Lower lobe of right lung (tissue), 2 donors: ENCODE data around the gene TBX18. TPM values are rescaled to one million over a fixed set of nuclear protein-coding genes. Genes with fewer than 3 reads are reported as not detected.

ENCODE experiments used
- ATAC-seq, 2 donors: fragments of 200-7000 bp; cut with Tn5 transposase; one replicate each; pipeline ENCODE4 v1.9.1; 2020 to 2022; ENCODE audit warnings: mild to moderate bottlenecking in 2 of 2, moderate library complexity in 2 of 2
- DNase-seq: peaks from one replicate; pipeline ENCODE4 v3.0.0-alpha.2; 2020
- H3K27ac ChIP-seq: fragments of 200-600 bp; one replicate; pipeline ENCODE4 v1.8.0; 2022
- H3K27me3 ChIP-seq: fragments of 200-600 bp; one replicate; pipeline ENCODE4 v1.8.0; 2022; ENCODE audit warnings: low read depth
- H3K36me3 ChIP-seq: fragments of 200-600 bp; one replicate; pipeline ENCODE4 v1.8.0; 2022; ENCODE audit warnings: mild to moderate bottlenecking
- H3K4me1 ChIP-seq: fragments of 200-600 bp; one replicate; pipeline ENCODE4 v1.8.0; 2022
- H3K4me3 ChIP-seq: fragments of 200-600 bp; one replicate; pipeline ENCODE4 v1.8.0; 2022; ENCODE audit warnings: mild to moderate bottlenecking
- H3K9me3 ChIP-seq: fragments of 200-600 bp; one replicate; pipeline ENCODE4 v1.8.0; 2022
- CTCF ChIP-seq: fragments of 200-600 bp; IDR thresholded peaks from one replicate; pipeline ENCODE4 v1.8.0; 2022; ENCODE audit warnings: antibody characterized with exemption, mild to moderate bottlenecking
- intact Hi-C: fragments of 100-400 bp; cut with DNase I; formaldehyde crosslinking; loops from one replicate; pipeline ENCODE4 v1.11.0; 2022
- total RNA-seq: library from RNA; stranded (reverse); fragmentation: NEBNext Ultra II Directional; extraction: Animal tissue kit (Norgen Biotek cat#: 25700); gene quantifications from one replicate; pipeline ENCODE4 v1.2.1, GENCODE V29; 2021
- donor health status: DM: no; HTN: yes; CAD: no; lungs with severe emphysema.

The TBX18 gene
- total RNA-seq, 1 donor from 2014 or later: 1.5 TPM

- no peak for TF ChIP-seq CTCF
- no peak overlapping the region for H3K27ac ChIP-seq
- H3K9me3 ChIP-seq: no peaks in the 10 kb centered on the region
- ATAC-seq (no peak), DNase-seq (no peak)
- intact Hi-C loops: no loop called here
- no peaks in the 10 kb centered on the region for H3K27me3 ChIP-seq
- H3K4me3 ChIP-seq: no peak overlapping the region
- H3K4me1 ChIP-seq: no peaks in the 10 kb centered on the region
- no peaks in the 10 kb centered on the region for H3K36me3 ChIP-seq
These were observed 116.0 kb downstream of the TBX18 start for GRCh38 chr6:84648444-84648843.

- TF ChIP-seq CTCF: no peak
- H3K27ac ChIP-seq: no peak overlapping the region
- DNase-seq: no peak
- no peaks in the 10 kb centered on the region for H3K27me3 ChIP-seq
- H3K4me1 ChIP-seq: no peaks in the 10 kb centered on the region
- H3K4me3 ChIP-seq: no peak overlapping the region
- ATAC-seq: no peak
- no peaks in the 10 kb centered on the region for H3K36me3 ChIP-seq
- intact Hi-C loops: no loop called here
- H3K9me3 ChIP-seq: no peaks in the 10 kb centered on the region
These were observed 118.7 kb downstream of the TBX18 start for GRCh38 chr6:84645563-84646266.

DNA sequence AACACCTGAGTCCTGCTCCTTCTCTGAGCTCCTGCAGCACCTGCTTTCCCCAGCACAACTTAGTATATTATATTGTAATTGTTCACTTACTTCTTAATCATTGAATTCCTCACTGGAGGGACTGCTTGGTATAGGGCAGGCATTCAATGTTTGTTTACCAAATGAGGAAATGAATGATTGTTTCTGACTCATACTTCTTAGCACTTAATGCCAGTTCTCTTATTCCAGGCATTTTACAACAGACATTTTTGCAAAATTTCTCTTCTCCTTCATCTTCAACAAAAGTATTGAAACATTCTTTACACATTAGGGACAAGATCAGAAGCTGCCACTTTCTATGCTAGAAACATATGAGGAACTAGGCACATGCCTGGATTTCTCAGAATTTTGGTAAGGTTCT, 119.4 kb downstream of the TBX18 start:
- H3K4me3 ChIP-seq: no peak overlapping the region
- H3K27me3 ChIP-seq: no peaks in the 10 kb centered on the region
- no peak for DNase-seq
- H3K9me3 ChIP-seq: no peaks in the 10 kb centered on the region
- H3K4me1 ChIP-seq: no peaks in the 10 kb centered on the region
- no peak for TF ChIP-seq CTCF
- no peak overlapping the region for H3K27ac ChIP-seq
- no peaks in the 10 kb centered on the region for H3K36me3 ChIP-seq
- peak in 1 of 2 donors; percentile 72 for ATAC-seq
- intact Hi-C loops: no loop called here

DNA sequence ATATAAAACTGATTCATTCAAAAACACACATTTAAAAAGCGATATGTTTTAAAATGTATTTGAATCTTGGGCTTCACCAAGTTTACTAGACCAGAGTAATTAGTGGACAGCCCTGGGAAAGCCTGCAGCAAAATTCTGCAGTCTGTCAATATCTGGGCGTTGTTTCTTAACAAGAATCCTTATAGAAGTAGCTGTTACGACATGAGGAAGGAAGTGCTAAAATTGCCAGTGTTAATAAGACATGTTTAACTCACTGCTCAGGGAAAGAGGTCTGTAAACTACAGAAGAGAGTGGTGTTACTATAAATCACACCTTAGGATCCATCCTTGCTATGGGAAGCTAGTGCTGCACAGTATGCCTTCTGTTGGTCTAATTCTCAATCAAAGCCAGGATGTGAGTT, 120.6 kb downstream of the TBX18 start:
- TF ChIP-seq CTCF: no peak
- H3K4me3 ChIP-seq: no peak overlapping the region
- intact Hi-C loops: no loop called here
- ATAC-seq (peak; percentile 17 to 68), DNase-seq (no peak)
- H3K27me3 ChIP-seq: no peaks in the 10 kb centered on the region
- no peak overlapping the region for H3K27ac ChIP-seq
- H3K9me3 ChIP-seq: no peaks in the 10 kb centered on the region
- no peaks in the 10 kb centered on the region for H3K36me3 ChIP-seq
- H3K4me1 ChIP-seq: no peaks in the 10 kb centered on the region

DNA sequence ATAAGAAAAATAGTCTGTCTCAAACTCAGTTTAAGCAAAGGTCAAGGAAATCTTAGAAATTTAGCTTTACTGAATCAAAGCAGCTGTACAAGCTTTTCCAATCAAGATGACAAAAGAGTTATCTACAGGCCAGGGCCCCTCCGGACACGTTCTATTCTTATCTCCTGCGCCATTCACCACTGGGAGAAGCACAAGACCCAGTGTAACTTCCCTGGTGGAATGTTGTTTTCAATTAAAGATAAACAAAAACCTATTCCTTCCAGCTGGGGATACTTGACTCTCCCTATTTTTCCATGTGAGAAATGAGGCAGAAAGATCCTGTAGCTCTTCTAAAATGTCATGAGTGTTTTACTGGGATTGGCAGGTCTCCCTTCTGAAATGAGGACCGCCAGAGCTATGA, 123.3 kb downstream of the TBX18 start:
- no peaks in the 10 kb centered on the region for H3K4me1 ChIP-seq
- TF ChIP-seq CTCF: no peak
- H3K36me3 ChIP-seq: no peaks in the 10 kb centered on the region
- no peak overlapping the region for H3K4me3 ChIP-seq
- ATAC-seq (no peak), DNase-seq (no peak)
- intact Hi-C loops: no loop called here
- H3K9me3 ChIP-seq: no peaks in the 10 kb centered on the region
- no peak overlapping the region for H3K27ac ChIP-seq
- no peaks in the 10 kb centered on the region for H3K27me3 ChIP-seq
